ENCODE measurements around the gene INPP5D.

INPP5D gene

DNA sequence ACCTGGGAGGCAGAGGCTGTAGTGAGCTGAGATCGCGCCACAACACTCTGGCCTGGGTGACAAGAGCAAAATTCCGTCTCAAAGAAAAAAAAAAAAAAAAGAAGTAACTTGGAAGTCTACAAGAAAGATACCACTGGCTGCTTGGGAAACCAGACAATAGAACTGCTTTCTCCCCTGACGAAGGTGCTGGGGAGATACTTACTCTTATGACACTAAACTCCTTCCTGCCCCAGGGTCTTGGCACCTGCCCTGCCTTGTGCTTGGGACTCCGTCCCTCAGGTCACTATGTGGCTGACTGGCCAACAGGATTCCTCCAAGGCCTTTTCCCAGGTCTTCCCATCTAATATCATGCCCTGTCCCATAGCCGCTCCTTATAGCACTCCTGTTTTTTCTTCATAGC is 30.7 kb downstream of the INPP5D start:
- Histone ChIP-seq H3K4me3 (ENCODE audit: low read length in 2 of 2) (no peak overlapping the region), H2AK5ac (ENCODE audit: low read depth, low read length) (no peak overlapping the region), H3K14ac (ENCODE audit: low read length) (no peak overlapping the region), H3K18ac (ENCODE audit: low read length) (no peak overlapping the region), H3K27ac (replicated peaks; ENCODE audit: low read length) (no peak overlapping the region), H2BK120ac (ENCODE audit: low read depth, low read length) (no peak overlapping the region), H3K36me3 (replicated peaks in 1 of 2; ENCODE audit: control insufficient read depth in 2 of 2, insufficient read depth in 2 of 2, low read length in 2 of 2) (no peaks in the 10 kb centered on the region), H3K23ac (ENCODE audit: low read depth, low read length, poor library complexity) (no peak overlapping the region), H3K9me3 (replicated peaks in 1 of 2; ENCODE audit: control insufficient read depth in 2 of 2, insufficient read depth in 1 of 2, low read depth in 1 of 2, low read length in 2 of 2) (no peaks in the 10 kb centered on the region), H3K79me1 (ENCODE audit: low read depth, low read length) (no peaks in the 10 kb centered on the region), H2BK5ac (ENCODE audit: low read length) (no peak overlapping the region), H3K27me3 (ENCODE audit: control insufficient read depth in 3 of 3, insufficient read depth in 3 of 3, low read depth in 1 of 3, low read length in 3 of 3) (peaks cover 0 to 7% (median 0%) of the 10 kb centered on the region in 3 experiments), H3K9ac (ENCODE audit: low read depth, low read length, poor library complexity) (no peak overlapping the region), H2AFZ (ENCODE audit: low read length) (no peak overlapping the region), H3K4me2 (ENCODE audit: insufficient read depth, low read length, poor library complexity, severe bottlenecking) (no peak overlapping the region), H2BK15ac (ENCODE audit: low read length) (no peak overlapping the region), H3K4me1 (ENCODE audit: control insufficient read depth in 2 of 2, insufficient read depth in 1 of 2, low read depth in 1 of 2, low read length in 2 of 2) (no peaks in the 10 kb centered on the region), H2BK12ac (ENCODE audit: low read length) (no peak overlapping the region), H4K91ac (ENCODE audit: low read depth, low read length, poor library complexity) (no peak overlapping the region), H3K4ac (ENCODE audit: low read length) (no peak overlapping the region), H4K8ac (ENCODE audit: low read depth, low read length) (no peak overlapping the region)
- WGBS, 2 donors (ENCODE audit: extremely low coverage in 2 of 2, insufficient read length in 2 of 2, insufficient replicate concordance in 1 of 2), result no CpG with 5 or more reads among the region's 6 CpGs
- no peak for DNase-seq (ENCODE audit: low spot score)

DNA sequence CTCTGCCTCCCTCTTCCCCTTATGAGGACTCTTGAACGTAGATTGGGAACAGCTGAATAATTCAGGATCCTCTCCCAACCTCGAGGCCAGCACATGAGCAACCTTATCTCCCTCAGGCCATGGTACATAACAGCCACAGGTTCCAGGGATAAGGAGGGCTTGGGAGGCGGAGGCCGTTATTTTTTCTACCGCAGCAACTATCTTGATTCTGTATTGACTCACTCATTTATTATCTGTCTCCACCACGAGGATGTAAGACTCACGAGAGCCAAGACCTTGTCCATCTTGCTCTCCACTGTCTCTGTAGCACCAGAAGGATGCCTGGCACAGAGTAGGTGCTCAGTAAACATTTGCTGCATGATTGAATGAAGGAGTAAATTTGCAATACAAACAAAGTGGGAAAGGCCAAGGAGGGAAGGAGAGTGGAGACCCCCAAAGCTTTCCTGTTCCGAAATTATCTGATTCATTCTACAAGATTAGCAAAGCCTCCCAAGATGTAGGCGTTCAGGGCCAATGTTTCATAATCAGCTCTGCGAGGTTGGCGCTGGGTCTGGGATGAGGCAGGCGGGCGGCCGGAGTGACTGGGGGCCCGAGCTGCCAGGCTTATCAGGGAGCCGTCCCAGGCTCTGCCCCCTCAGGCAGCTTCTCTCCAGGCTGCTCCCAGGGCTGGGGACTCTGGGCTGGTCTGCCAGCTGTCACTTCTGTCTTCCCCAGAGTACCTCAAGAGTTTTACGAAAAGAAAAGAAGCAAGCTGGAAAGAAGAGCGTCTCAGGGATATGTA is 31.6 kb downstream of the INPP5D start:
- Histone ChIP-seq H3K18ac (ENCODE audit: low read length) (no peak overlapping the region), H3K27me3 (ENCODE audit: control insufficient read depth in 3 of 3, insufficient read depth in 3 of 3, low read depth in 1 of 3, low read length in 3 of 3) (peaks cover 0 to 7% (median 0%) of the 10 kb centered on the region in 3 experiments), H2BK120ac (ENCODE audit: low read depth, low read length) (no peak overlapping the region), H3K23ac (ENCODE audit: low read depth, low read length, poor library complexity) (no peak overlapping the region), H4K8ac (ENCODE audit: low read depth, low read length) (no peak overlapping the region), H3K4ac (ENCODE audit: low read length) (no peak overlapping the region), H2BK12ac (ENCODE audit: low read length) (no peak overlapping the region), H2AFZ (ENCODE audit: low read length) (no peak overlapping the region), H3K36me3 (replicated peaks in 1 of 2; ENCODE audit: control insufficient read depth in 2 of 2, insufficient read depth in 2 of 2, low read length in 2 of 2) (no peaks in the 10 kb centered on the region), H3K4me2 (ENCODE audit: insufficient read depth, low read length, poor library complexity, severe bottlenecking) (no peak overlapping the region), H2BK5ac (ENCODE audit: low read length) (no peak overlapping the region), H3K9ac (ENCODE audit: low read depth, low read length, poor library complexity) (no peak overlapping the region), H4K91ac (ENCODE audit: low read depth, low read length, poor library complexity) (no peak overlapping the region), H3K4me1 (ENCODE audit: control insufficient read depth in 2 of 2, insufficient read depth in 1 of 2, low read depth in 1 of 2, low read length in 2 of 2) (no peaks in the 10 kb centered on the region), H3K14ac (ENCODE audit: low read length) (no peak overlapping the region), H3K27ac (replicated peaks; ENCODE audit: low read length) (no peak overlapping the region), H3K4me3 (ENCODE audit: low read length in 2 of 2) (no peak overlapping the region), H2AK5ac (ENCODE audit: low read depth, low read length) (no peak overlapping the region), H3K79me1 (ENCODE audit: low read depth, low read length) (no peaks in the 10 kb centered on the region), H2BK15ac (ENCODE audit: low read length) (no peak overlapping the region), H3K9me3 (replicated peaks in 1 of 2; ENCODE audit: control insufficient read depth in 2 of 2, insufficient read depth in 1 of 2, low read depth in 1 of 2, low read length in 2 of 2) (no peaks in the 10 kb centered on the region)
- DNase-seq (ENCODE audit: low spot score), result no peak
- no CpG with 5 or more reads among the region's 18 CpGs for WGBS, 2 donors (ENCODE audit: extremely low coverage in 2 of 2, insufficient read length in 2 of 2, insufficient replicate concordance in 1 of 2)

DNA sequence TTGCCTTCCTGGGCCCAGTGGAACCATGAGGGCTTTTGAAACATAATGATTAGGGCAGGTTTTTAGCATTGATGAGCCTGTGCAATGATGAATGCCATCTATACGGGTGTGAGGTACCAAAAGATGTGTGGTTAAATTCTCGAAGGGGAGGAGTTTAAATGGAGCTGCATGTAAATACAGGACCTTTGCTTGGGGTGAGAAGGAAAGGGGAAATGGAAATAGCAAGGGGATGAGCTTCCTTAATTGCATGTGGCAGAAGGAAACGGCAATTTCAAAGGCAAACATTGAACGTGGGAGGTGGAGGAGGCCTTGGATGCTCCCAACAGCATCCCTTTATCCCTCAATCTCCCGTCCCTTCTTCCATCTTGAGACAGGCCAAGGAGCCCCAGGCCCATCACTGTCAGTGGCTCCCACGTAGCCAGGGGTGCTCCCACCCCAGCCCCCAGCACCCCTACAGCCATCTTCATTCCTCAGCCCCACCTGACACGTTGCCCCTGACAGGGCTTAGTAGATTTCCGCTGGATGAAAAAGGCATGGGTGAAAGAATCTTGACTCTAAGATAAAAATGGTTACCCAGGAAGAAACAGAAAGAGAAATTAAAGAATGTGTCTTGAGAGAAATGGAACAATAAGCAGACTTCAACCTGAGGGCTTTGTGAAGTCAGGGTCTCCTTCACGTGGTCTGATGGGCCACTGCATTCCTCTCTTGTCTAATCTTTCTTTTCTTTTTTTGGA is 32.5 kb downstream of the INPP5D start:
- H4K8ac ChIP-seq (ENCODE audit: low read depth, low read length), result no peak overlapping the region
- H3K23ac ChIP-seq (ENCODE audit: low read depth, low read length, poor library complexity), result no peak overlapping the region
- H3K9ac ChIP-seq (ENCODE audit: low read depth, low read length, poor library complexity), result no peak overlapping the region
- H3K27me3 ChIP-seq (ENCODE audit: control insufficient read depth in 3 of 3, insufficient read depth in 3 of 3, low read depth in 1 of 3, low read length in 3 of 3), result peaks cover 0 to 7% (median 0%) of the 10 kb centered on the region in 3 experiments
- H3K79me1 ChIP-seq (ENCODE audit: low read depth, low read length), result no peaks in the 10 kb centered on the region
- no peak overlapping the region for H2AK5ac ChIP-seq (ENCODE audit: low read depth, low read length)
- WGBS, 2 donors (ENCODE audit: extremely low coverage in 2 of 2, insufficient read length in 2 of 2, insufficient replicate concordance in 1 of 2), result no CpG with 5 or more reads among the region's 9 CpGs
- H3K14ac ChIP-seq (ENCODE audit: low read length), result no peak overlapping the region
- H3K4ac ChIP-seq (ENCODE audit: low read length), result no peak overlapping the region
- no peak overlapping the region for H3K4me3 ChIP-seq (ENCODE audit: low read length in 2 of 2)
- no peaks in the 10 kb centered on the region for H3K36me3 ChIP-seq (replicated peaks in 1 of 2; ENCODE audit: control insufficient read depth in 2 of 2, insufficient read depth in 2 of 2, low read length in 2 of 2)
- H2AFZ ChIP-seq (ENCODE audit: low read length), result no peak overlapping the region
- no peak overlapping the region for H2BK12ac ChIP-seq (ENCODE audit: low read length)
- H2BK120ac ChIP-seq (ENCODE audit: low read depth, low read length), result no peak overlapping the region
- no peak overlapping the region for H3K27ac ChIP-seq (replicated peaks; ENCODE audit: low read length)
- DNase-seq (ENCODE audit: low spot score), result no peak
- H4K91ac ChIP-seq (ENCODE audit: low read depth, low read length, poor library complexity), result no peak overlapping the region
- no peaks in the 10 kb centered on the region for H3K9me3 ChIP-seq (replicated peaks in 1 of 2; ENCODE audit: control insufficient read depth in 2 of 2, insufficient read depth in 1 of 2, low read depth in 1 of 2, low read length in 2 of 2)
- no peak overlapping the region for H2BK5ac ChIP-seq (ENCODE audit: low read length)
- no peak overlapping the region for H2BK15ac ChIP-seq (ENCODE audit: low read length)
- H3K4me1 ChIP-seq (ENCODE audit: control insufficient read depth in 2 of 2, insufficient read depth in 1 of 2, low read depth in 1 of 2, low read length in 2 of 2), result no peaks in the 10 kb centered on the region
- H3K18ac ChIP-seq (ENCODE audit: low read length), result no peak overlapping the region
- no peak overlapping the region for H3K4me2 ChIP-seq (ENCODE audit: insufficient read depth, low read length, poor library complexity, severe bottlenecking)

DNA sequence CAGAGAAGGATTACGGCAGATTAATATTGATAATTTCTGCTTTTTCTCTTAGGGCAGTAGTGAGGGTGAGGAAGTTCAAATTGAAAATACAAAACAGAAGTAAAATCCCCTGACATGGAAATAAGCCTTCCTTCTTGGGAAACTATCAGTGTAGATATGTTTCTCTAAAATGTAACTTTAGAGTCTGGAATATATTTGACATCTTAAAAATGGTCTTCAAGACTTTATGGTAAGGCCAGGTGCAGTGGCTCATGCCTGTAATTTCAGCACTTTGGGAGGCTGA is 33.0 kb downstream of the INPP5D start:
- no CpG with 5 or more reads among the region's 1 CpG for WGBS, 2 donors (ENCODE audit: extremely low coverage in 2 of 2, insufficient read length in 2 of 2, insufficient replicate concordance in 1 of 2)
- Histone ChIP-seq H2AK5ac (ENCODE audit: low read depth, low read length) (no peak overlapping the region), H3K4me1 (ENCODE audit: control insufficient read depth in 2 of 2, insufficient read depth in 1 of 2, low read depth in 1 of 2, low read length in 2 of 2) (no peaks in the 10 kb centered on the region), H3K18ac (ENCODE audit: low read length) (no peak overlapping the region), H3K4ac (ENCODE audit: low read length) (no peak overlapping the region), H3K9ac (ENCODE audit: low read depth, low read length, poor library complexity) (no peak overlapping the region), H2BK5ac (ENCODE audit: low read length) (no peak overlapping the region), H3K23ac (ENCODE audit: low read depth, low read length, poor library complexity) (no peak overlapping the region), H3K4me3 (ENCODE audit: low read length in 2 of 2) (no peak overlapping the region), H4K91ac (ENCODE audit: low read depth, low read length, poor library complexity) (no peak overlapping the region), H4K8ac (ENCODE audit: low read depth, low read length) (no peak overlapping the region), H3K27ac (replicated peaks; ENCODE audit: low read length) (no peak overlapping the region), H3K36me3 (replicated peaks in 1 of 2; ENCODE audit: control insufficient read depth in 2 of 2, insufficient read depth in 2 of 2, low read length in 2 of 2) (no peaks in the 10 kb centered on the region), H3K4me2 (ENCODE audit: insufficient read depth, low read length, poor library complexity, severe bottlenecking) (no peak overlapping the region), H2BK12ac (ENCODE audit: low read length) (no peak overlapping the region), H2BK120ac (ENCODE audit: low read depth, low read length) (no peak overlapping the region), H3K14ac (ENCODE audit: low read length) (no peak overlapping the region), H3K79me1 (ENCODE audit: low read depth, low read length) (no peaks in the 10 kb centered on the region), H2AFZ (ENCODE audit: low read length) (no peak overlapping the region), H3K9me3 (replicated peaks in 1 of 2; ENCODE audit: control insufficient read depth in 2 of 2, insufficient read depth in 1 of 2, low read depth in 1 of 2, low read length in 2 of 2) (no peaks in the 10 kb centered on the region), H2BK15ac (ENCODE audit: low read length) (no peak overlapping the region), H3K27me3 (ENCODE audit: control insufficient read depth in 3 of 3, insufficient read depth in 3 of 3, low read depth in 1 of 3, low read length in 3 of 3) (peaks cover 0 to 7% (median 0%) of the 10 kb centered on the region in 3 experiments)
- no peak for DNase-seq (ENCODE audit: low spot score)

Measured in neuronal stem cell (in vitro differentiated cells).